Hepatocyte (in vitro differentiated cells): Measurements from ENCODE around the gene MYH13. TPM values are rescaled to one million over a fixed set of nuclear protein-coding genes. Genes with fewer than 3 reads are reported as not detected.

Experiments
- DNase-seq: peaks from one replicate; pipeline ENCODE4 v3.0.0-alpha.2; 2016; ENCODE audit warnings: low spot score
- H2AFZ ChIP-seq: fragments of 200-600 bp; sonication (generic); 2 replicates; pipeline ENCODE4 v1.6.0; 2016; ENCODE audit warnings: antibody characterized with exemption, mild to moderate bottlenecking
- H3K27ac ChIP-seq: fragments of 200-600 bp; sonication (generic); 2 replicates; pipeline ENCODE4 v1.5.1; 2016; ENCODE audit warnings: mild to moderate bottlenecking
- H3K27me3 ChIP-seq: fragments of 200-600 bp; sonication (generic); 2 replicates; pipeline ENCODE4 v1.6.1; 2016
- H3K36me3 ChIP-seq: fragments of 200-600 bp; sonication (generic); replicated peaks from 2 replicates; pipeline ENCODE4 v1.5.1; 2016; ENCODE audit warnings: low read depth; ENCODE audit not compliant: insufficient read depth
- H3K4me1 ChIP-seq: fragments of 200-600 bp; sonication (generic); 2 replicates; pipeline ENCODE4 v1.5.1; 2016; ENCODE audit warnings: mild to moderate bottlenecking, moderate library complexity; ENCODE audit not compliant: insufficient read depth
- H3K4me2 ChIP-seq: fragments of 200-600 bp; sonication (generic); 2 replicates; pipeline ENCODE4 v1.6.0; 2016
- H3K4me3 ChIP-seq: fragments of 200-600 bp; sonication (generic); 2 replicates; pipeline ENCODE4 v1.5.1; 2016; ENCODE audit warnings: mild to moderate bottlenecking
- H3K79me2 ChIP-seq: fragments of 200-600 bp; sonication (generic); 2 replicates; pipeline ENCODE4 v1.6.0; 2017; ENCODE audit warnings: mild to moderate bottlenecking
- H3K9me2 ChIP-seq: fragments of 200-600 bp; sonication (generic); replicated peaks from 2 replicates; pipeline ENCODE4 v1.6.0; 2017; ENCODE audit warnings: mild to moderate bottlenecking; ENCODE audit not compliant: insufficient read depth
- H3K9me3 ChIP-seq: fragments of 200-600 bp; sonication (generic); 2 replicates; pipeline ENCODE4 v1.5.1; 2016; ENCODE audit warnings: low read depth, mild to moderate bottlenecking
- H4K20me1 ChIP-seq: fragments of 200-600 bp; sonication (generic); 2 replicates; pipeline ENCODE4 v1.6.0; 2016; ENCODE audit warnings: mild to moderate bottlenecking; ENCODE audit not compliant: insufficient read depth, poor library complexity, severe bottlenecking
- CTCF ChIP-seq: fragments of 200-600 bp; sonication (generic); IDR thresholded peaks from 2 replicates; pipeline ENCODE4 v1.5.1; 2016; ENCODE audit warnings: antibody characterized with exemption, mild to moderate bottlenecking; ENCODE audit not compliant: poor library complexity
- EZH2 ChIP-seq: fragments of 200-600 bp; sonication (generic); IDR thresholded peaks from 2 replicates; pipeline ENCODE4 v1.6.1; 2016; ENCODE audit warnings: antibody characterized with exemption, mild to moderate bottlenecking, borderline replicate concordance
- EZH2phosphoT487 ChIP-seq: fragments of 200-600 bp; sonication (generic); IDR thresholded peaks from one replicate; pipeline ENCODE4 v1.6.1; 2018; ENCODE audit warnings: antibody characterized with exemption, mild to moderate bottlenecking, low read depth, moderate library complexity; ENCODE audit not compliant: unreplicated experiment, severe bottlenecking
- WGBS: methylation state at CpG from one replicate; pipeline ENCODE4 v1.1.6; 2016; ENCODE audit warnings: low lambda C conversion rate; ENCODE audit errors: missing lambda C conversion rate; 5-methylcytosine and 5-hydroxymethylcytosine counted together
- polyA plus RNA-seq: library from polyadenylated mRNA; unstranded; fragments of >200 nt; fragmentation: Nextera tagmentation; extraction: Ambion mirVana; gene quantifications from 2 replicates; pipeline ENCODE4 v1.2.1, GENCODE V29; 2016
- total RNA-seq: library from RNA; depleted of rRNA; stranded (reverse); fragments of >200 nt; gene quantifications from 2 replicates; pipeline ENCODE4 v1.2.3, GENCODE V29; 2014

MYH13 gene
- total and polyA plus RNA-seq, 2 experiments from 2014 or later = 0.03 TPM; not detected in 1

GRCh38 chr17:10368561-10368960, 4.2 kb downstream of the MYH13 start:
- Histone ChIP-seq H3K27ac (no peak overlapping the region), H3K4me1 (no peaks in the 10 kb centered on the region), H3K79me2 (no peaks in the 10 kb centered on the region), H3K9me3 (no peaks in the 10 kb centered on the region), H2AFZ (no peak overlapping the region), H3K4me3 (no peak overlapping the region), H3K36me3 (no peaks in the 10 kb centered on the region), H3K9me2 (no peaks in the 10 kb centered on the region), H4K20me1 (no peaks in the 10 kb centered on the region), H3K27me3 (no peaks in the 10 kb centered on the region), H3K4me2 (no peak overlapping the region)
- TF ChIP-seq EZH2 (no peak), EZH2phosphoT487 (no peak), CTCF (no peak)
- DNase-seq = no peak
- 79% methylated on average over 3 of the region's 3 CpGs for WGBS

GRCh38 chr17:10360578-10360977, 12.2 kb downstream of the MYH13 start:
- H2AFZ ChIP-seq = no peak overlapping the region
- DNase-seq = no peak
- no peaks in the 10 kb centered on the region for H3K9me2 ChIP-seq
- H3K27me3 ChIP-seq = no peaks in the 10 kb centered on the region
- no peak for TF ChIP-seq EZH2phosphoT487
- no peak for TF ChIP-seq CTCF
- TF ChIP-seq EZH2 = no peak
- no peaks in the 10 kb centered on the region for H3K9me3 ChIP-seq
- H3K79me2 ChIP-seq = no peaks in the 10 kb centered on the region
- no peak overlapping the region for H3K4me2 ChIP-seq
- H3K4me3 ChIP-seq = no peak overlapping the region
- H4K20me1 ChIP-seq = no peaks in the 10 kb centered on the region
- no peaks in the 10 kb centered on the region for H3K4me1 ChIP-seq
- no peaks in the 10 kb centered on the region for H3K36me3 ChIP-seq
- no peak overlapping the region for H3K27ac ChIP-seq

- H3K4me3 ChIP-seq = no peak overlapping the region
- H3K9me2 ChIP-seq = no peaks in the 10 kb centered on the region
- H3K27ac ChIP-seq = no peak overlapping the region
- no peaks in the 10 kb centered on the region for H4K20me1 ChIP-seq
- no peaks in the 10 kb centered on the region for H3K36me3 ChIP-seq
- H3K4me2 ChIP-seq = no peak overlapping the region
- TF ChIP-seq EZH2phosphoT487 (no peak), CTCF (peak; percentile 37), EZH2 (no peak)
- H2AFZ ChIP-seq = no peak overlapping the region
- no peaks in the 10 kb centered on the region for H3K79me2 ChIP-seq
- 21% methylated on average over 4 of the region's 4 CpGs for WGBS
- H3K27me3 ChIP-seq = no peaks in the 10 kb centered on the region
- H3K4me1 ChIP-seq = no peaks in the 10 kb centered on the region
- DNase-seq = peak; percentile 23
- no peaks in the 10 kb centered on the region for H3K9me3 ChIP-seq
These were observed 15.0 kb downstream of the MYH13 start for GRCh38 chr17:10357768-10358167.

- Histone ChIP-seq H3K4me1 (no peaks in the 10 kb centered on the region), H3K27ac (no peak overlapping the region)
These were observed 18.2 kb downstream of the MYH13 start for GRCh38 chr17:10354651-10355050.

More at GRCh38 chr17:10354651-10355050, 18.2 kb downstream of the MYH13 start:
- H3K79me2 ChIP-seq = no peaks in the 10 kb centered on the region
- H3K9me2 ChIP-seq = no peaks in the 10 kb centered on the region
- H3K9me3 ChIP-seq = no peaks in the 10 kb centered on the region
- H3K36me3 ChIP-seq = no peaks in the 10 kb centered on the region
- no peaks in the 10 kb centered on the region for H4K20me1 ChIP-seq
- no peaks in the 10 kb centered on the region for H3K27me3 ChIP-seq
- H3K4me3 ChIP-seq = no peak overlapping the region
- no peak overlapping the region for H2AFZ ChIP-seq
- 82% methylated on average over 9 of the region's 9 CpGs for WGBS
- TF ChIP-seq EZH2phosphoT487 (no peak), EZH2 (no peak)
- H3K4me2 ChIP-seq = no peak overlapping the region
- DNase-seq = no peak
